ENCODE data around the gene NAPEPLD.
A peak's percentile ranks its signal among the peaks of the same experiment; 100 is the strongest.
"Not testable (repeated sequence)": the region's sequence is repeated elsewhere in the genome, so short reads cannot be mapped to it uniquely, and the experiment has no call there.

Gene NAPEPLD

GRCh38 chr7:103065667-103066066 lies 83.2 kb downstream of the NAPEPLD start:
- TF ChIP-seq, protein P1, sequence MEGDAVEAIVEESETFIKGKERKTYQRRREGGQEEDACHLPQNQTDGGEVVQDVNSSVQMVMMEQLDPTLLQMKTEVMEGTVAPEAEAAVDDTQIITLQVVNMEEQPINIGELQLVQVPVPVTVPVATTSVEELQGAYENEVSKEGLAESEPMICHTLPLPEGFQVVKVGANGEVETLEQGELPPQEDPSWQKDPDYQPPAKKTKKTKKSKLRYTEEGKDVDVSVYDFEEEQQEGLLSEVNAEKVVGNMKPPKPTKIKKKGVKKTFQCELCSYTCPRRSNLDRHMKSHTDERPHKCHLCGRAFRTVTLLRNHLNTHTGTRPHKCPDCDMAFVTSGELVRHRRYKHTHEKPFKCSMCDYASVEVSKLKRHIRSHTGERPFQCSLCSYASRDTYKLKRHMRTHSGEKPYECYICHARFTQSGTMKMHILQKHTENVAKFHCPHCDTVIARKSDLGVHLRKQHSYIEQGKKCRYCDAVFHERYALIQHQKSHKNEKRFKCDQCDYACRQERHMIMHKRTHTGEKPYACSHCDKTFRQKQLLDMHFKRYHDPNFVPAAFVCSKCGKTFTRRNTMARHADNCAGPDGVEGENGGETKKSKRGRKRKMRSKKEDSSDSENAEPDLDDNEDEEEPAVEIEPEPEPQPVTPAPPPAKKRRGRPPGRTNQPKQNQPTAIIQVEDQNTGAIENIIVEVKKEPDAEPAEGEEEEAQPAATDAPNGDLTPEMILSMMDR (IDR thresholded peaks at IDR 0.05; ENCODE audit: insufficient read depth, low read depth, low read length, missing control alignments) = peak; percentile 73
- DNase-seq (ENCODE audit: low read depth) = peak; percentile 58
- H3K4me3 ChIP-seq (ENCODE audit: low read depth, low read length) = no peak overlapping the region

GRCh38 chr7:103063895-103064294 lies 85.0 kb downstream of the NAPEPLD start:
- H3K4me3 ChIP-seq (ENCODE audit: low read depth, low read length) = no peak overlapping the region
- TF ChIP-seq, protein P1 (IDR thresholded peaks at IDR 0.05; ENCODE audit: insufficient read depth, low read depth, low read length, missing control alignments) = no peak
- DNase-seq (ENCODE audit: low read depth) = no peak

- no peak for DNase-seq (ENCODE audit: low read depth)
- no peak overlapping the region for H3K4me3 ChIP-seq (ENCODE audit: low read depth, low read length)
- TF ChIP-seq, protein P1 (IDR thresholded peaks at IDR 0.05; ENCODE audit: insufficient read depth, low read depth, low read length, missing control alignments) = no peak
Measured at GRCh38 chr7:103059471-103059870, 89.4 kb downstream of the NAPEPLD start.

DNA sequence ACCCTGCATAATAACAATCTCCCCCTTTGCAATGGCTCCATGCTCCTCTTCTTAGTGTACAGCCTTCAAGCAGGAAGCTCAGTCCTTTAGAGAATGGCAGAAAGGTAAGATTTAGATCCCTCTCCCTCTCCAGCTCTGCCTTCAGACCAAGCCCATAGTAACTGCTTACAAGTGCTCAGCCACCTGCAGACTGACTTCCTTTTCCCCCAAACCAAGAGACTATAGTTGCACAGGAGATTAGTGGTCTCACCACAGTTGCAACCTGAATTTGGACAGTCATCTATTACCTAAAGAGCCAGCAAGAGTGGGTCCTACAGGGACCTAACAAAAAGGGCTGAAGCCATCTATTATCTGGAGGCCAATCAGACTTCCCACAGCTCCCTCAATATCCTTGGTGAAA lies 90.8 kb downstream of the NAPEPLD start:
- TF ChIP-seq, protein P1 (IDR thresholded peaks at IDR 0.05; ENCODE audit: insufficient read depth, low read depth, low read length, missing control alignments) = no peak
- no peak for DNase-seq (ENCODE audit: low read depth)
- H3K4me3 ChIP-seq (ENCODE audit: low read depth, low read length) = no peak overlapping the region

DNA sequence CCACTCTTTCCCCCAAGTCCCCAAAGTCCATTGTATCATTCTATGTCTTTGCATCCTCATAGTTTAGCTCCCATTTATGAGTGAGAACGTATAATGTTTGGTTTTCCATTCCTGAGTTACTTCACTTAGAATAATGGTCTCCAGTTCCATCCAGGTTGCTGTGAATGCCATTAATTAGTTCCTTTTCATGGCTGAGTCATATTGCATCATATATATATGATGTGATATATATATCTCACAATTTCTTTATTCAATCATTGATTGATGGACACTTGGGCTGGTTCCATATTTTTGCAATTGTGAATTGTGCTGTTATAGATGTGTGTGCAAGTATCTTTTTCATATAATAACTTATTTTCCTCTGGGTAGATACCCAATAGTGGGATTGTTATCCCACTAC lies 92.9 kb downstream of the NAPEPLD start:
- not testable (repeated sequence) for H3K4me3 ChIP-seq (ENCODE audit: low read depth, low read length)

GRCh38 chr7:103051519-103051918 lies 97.4 kb downstream of the NAPEPLD start:
- no peak for DNase-seq (ENCODE audit: low read depth)
- no peak overlapping the region for H3K4me3 ChIP-seq (ENCODE audit: low read depth, low read length)
- TF ChIP-seq, protein P1 (IDR thresholded peaks at IDR 0.05; ENCODE audit: insufficient read depth, low read depth, low read length, missing control alignments) = no peak

More for the DNA sequence above, 92.9 kb downstream of the NAPEPLD start:
- not testable (repeated sequence) for DNase-seq (ENCODE audit: low read depth)
